ENCODE data around the gene COQ5.

COQ5 gene

GRCh38 chr12:120528861-120529525, at the start of gene COQ5 (continued):
- TF ChIP-seq TRIM28 (IDR thresholded peaks at IDR 0.05; ENCODE audit: borderline replicate concordance, low read length) (no peak), ZNF48 (tag by site-specific recombination; IDR thresholded peaks at IDR 0.05) (no peak), ZNF610 (tag by site-specific recombination; IDR thresholded peaks at IDR 0.05; ENCODE audit: borderline replicate concordance) (0 out of 2 replicates have a peak, but pooled peaks have one; percentile 19)

GRCh38 chr12:120574106-120574505, 45.1 kb upstream of the COQ5 start:
- ChIA-PET CTCF (no interaction called here), POLR2A (no interaction called here)
- TF ChIP-seq ZNF701 (tag by site-specific recombination; IDR thresholded peaks at IDR 0.05) (no peak), OVOL3 (tag by site-specific recombination; IDR thresholded peaks at IDR 0.05) (no peak), ZNF549 (tag by site-specific recombination; IDR thresholded peaks at IDR 0.05) (no peak), ZBTB8A (tag by site-specific recombination; IDR thresholded peaks at IDR 0.05) (no peak), ZNF629 (tag by site-specific recombination; IDR thresholded peaks at IDR 0.05) (no peak), ZNF221 (tag by site-specific recombination; IDR thresholded peaks at IDR 0.05; ENCODE audit: borderline replicate concordance) (no peak), ZBTB49 (tag by site-specific recombination; IDR thresholded peaks at IDR 0.05; ENCODE audit: low read depth) (no peak), ZNF610 (tag by site-specific recombination; IDR thresholded peaks at IDR 0.05; ENCODE audit: borderline replicate concordance) (no peak), ZFP69B (tag by site-specific recombination; IDR thresholded peaks at IDR 0.05) (no peak), PRDM2 (tag by site-specific recombination; IDR thresholded peaks at IDR 0.05; ENCODE audit: borderline replicate concordance) (no peak), RBAK (tag by site-specific recombination; IDR thresholded peaks at IDR 0.05) (no peak), BCL11B (tag by site-specific recombination; IDR thresholded peaks at IDR 0.05; ENCODE audit: low read depth) (no peak), ZNF398 (tag by site-specific recombination; IDR thresholded peaks at IDR 0.05) (no peak), ZNF157 (tag by site-specific recombination; IDR thresholded peaks at IDR 0.05) (no peak), OSR2 (tag by site-specific recombination; IDR thresholded peaks at IDR 0.05) (no peak), ZNF561 (tag by site-specific recombination; IDR thresholded peaks at IDR 0.05; ENCODE audit: borderline replicate concordance) (no peak), ZNF518A (tag by site-specific recombination; conservative IDR thresholded peaks at IDR 0.05; ENCODE audit: low read depth) (no peak), ZNF362 (tag by site-specific recombination; IDR thresholded peaks at IDR 0.05) (no peak)
- Histone ChIP-seq H3K27ac (ENCODE audit: extremely low read depth, low read depth, low read length) (no peak overlapping the region), H3K9me3 (ENCODE audit: control insufficient read depth, insufficient read depth, low read depth, low read length) (no peaks in the 10 kb centered on the region), H3K4me1 (ENCODE audit: control insufficient read depth, insufficient read depth, low read length) (no peaks in the 10 kb centered on the region), H3K4me3 (ENCODE audit: low read depth, low read length) (no peak overlapping the region), H3K36me3 (ENCODE audit: control insufficient read depth in 2 of 2, insufficient read depth in 1 of 2, low read length in 2 of 2) (peaks cover 67 to 95% of the 10 kb centered on the region in 2 experiments)
